NAMALWA (cell line): ENCODE data around the gene PAMR1.

ENCODE experiments used
- DNase-seq: peaks from one replicate; pipeline ENCODE4 v3.0.0-alpha.2; 2015; ENCODE audit warnings: low spot score

PAMR1 gene

DNA sequence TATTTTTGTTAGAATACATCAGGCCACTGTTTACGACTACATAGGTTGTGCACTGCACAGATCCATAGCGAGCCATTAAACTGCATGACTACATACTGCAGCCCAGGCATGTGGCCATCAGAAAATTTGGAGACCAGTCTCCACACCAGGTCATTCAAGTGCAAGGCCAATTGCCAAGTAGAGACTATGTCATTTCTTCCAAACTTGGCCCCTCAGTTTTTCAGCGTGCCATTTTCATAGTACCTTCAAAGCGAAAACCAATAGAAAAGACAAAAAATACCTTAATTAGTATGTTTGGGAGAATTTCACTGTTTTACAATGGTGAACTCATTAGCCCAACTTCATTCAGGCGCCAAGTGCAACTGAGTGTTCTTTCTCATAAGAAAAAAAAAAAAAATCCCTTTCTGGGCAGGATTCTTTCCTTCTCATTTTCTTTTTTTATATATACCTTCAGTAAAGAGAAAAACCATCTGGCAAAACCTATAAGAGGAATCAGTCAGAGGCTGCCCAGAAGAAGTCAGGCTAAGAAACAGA, 30.4 kb downstream of the PAMR1 start:
- DNase-seq: no peak

DNA sequence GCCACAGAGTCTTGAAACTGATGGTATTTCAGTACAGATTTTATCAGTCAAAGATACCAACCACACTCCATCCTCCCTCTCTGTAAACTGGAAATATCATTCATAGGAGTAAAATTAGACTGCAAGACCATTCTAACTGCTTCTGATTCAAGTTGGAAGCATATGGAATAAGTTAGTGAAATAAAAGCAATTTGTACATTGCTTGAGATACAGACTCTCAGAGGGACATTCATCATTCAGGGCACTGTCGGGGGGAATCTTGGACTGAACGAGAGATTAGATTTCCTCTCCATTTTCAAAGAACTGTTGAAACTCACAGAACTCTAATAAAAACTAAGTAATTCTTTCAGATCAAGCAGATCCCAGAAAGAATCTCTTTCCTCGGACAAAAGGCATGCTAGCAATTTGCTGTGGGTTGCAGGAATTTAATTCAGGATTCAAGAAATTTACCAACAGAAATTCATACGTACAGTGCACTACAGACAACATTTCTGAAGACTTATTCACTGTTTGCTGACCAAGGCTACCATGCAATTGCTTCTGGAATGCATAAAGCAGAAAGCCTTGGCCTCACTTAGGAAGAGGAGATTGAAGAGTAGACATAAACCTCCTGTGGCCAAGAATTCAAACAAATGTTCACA, 34.1 kb downstream of the PAMR1 start:
- no peak for DNase-seq

DNA sequence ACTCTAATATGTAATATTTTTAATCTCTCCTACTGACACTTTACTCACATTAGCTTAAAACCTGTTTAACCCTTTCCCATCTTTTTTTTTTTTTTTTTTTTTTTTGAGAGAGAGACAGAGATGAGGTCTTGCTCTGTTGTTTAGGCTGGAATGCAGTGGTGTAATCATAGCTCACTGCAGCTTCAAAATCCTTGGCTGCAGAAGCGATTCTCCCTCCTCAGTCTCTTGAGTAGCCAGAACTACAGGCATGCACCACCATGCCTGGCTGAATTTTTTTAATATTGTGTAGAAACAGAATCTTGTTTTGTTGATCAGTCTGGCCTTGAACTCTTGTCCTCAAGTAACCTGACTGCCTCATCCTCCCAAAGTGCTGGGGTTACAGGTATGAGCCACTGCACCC, 37.3 kb downstream of the PAMR1 start:
- no peak for DNase-seq

DNA sequence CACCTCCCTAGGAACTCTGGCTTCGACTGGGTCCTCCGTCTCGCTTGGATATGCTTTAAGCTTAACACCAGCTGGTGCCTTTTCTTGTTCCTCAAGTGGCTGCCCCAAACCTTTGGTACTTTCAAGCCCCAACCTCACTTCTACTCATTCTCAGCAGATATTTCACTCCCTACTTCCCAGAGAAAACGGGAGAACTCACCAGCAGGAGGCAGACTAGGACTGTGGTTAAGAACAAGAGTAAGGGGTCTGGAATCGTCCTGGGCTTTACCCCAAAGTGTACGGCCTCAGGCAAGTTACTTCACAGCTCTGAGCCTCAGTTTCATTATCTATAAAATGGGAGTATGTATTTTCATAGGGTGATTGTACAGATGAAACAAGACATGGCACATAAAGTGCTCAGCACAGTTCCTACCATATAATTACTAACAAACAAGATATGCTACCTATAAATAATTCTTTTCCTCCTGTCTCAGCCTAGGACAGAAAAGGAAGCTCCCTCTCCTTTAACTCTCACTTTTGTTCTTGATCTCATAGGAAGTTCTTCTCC, 37.8 kb downstream of the PAMR1 start:
- peak; percentile 3 for DNase-seq

DNA sequence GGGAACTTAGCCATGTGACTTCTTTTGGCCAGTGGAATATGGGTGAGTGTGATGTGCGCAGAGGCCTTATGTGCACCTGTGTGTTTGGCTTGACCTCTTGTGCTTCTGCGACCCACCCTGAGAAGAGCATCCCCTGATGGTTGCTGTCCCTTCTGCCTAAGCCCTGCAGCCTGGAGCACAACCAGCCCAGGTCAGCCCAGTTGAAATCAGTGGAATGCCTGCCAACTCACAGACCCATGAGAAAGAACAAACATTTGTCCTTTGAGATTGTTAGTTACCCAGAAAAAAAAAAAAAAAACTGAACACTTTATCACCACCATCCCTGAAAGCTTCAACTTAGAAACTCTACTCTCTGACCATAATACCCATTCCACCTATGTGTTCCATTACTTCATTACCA, 38.5 kb downstream of the PAMR1 start:
- no peak for DNase-seq

DNA sequence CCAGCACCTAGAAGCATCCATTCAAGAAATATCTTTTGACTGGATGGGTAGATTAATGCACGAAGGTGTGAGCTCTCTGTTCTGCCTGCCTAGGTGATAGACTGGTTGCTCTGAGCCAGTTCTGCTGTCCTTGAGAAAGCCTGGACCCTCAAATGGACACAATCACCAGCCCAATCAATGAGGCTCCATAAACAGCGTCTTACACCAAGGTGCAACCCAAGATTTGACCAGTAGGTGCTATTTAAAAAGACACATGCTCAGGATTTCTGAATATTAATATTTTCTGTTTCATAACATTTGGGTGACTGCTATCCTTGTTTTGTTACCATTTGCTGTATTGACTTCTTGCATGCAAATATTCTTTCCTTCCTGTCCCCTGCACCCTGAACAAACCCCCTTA, 39.0 kb downstream of the PAMR1 start:
- peak; percentile 21 for DNase-seq

DNA sequence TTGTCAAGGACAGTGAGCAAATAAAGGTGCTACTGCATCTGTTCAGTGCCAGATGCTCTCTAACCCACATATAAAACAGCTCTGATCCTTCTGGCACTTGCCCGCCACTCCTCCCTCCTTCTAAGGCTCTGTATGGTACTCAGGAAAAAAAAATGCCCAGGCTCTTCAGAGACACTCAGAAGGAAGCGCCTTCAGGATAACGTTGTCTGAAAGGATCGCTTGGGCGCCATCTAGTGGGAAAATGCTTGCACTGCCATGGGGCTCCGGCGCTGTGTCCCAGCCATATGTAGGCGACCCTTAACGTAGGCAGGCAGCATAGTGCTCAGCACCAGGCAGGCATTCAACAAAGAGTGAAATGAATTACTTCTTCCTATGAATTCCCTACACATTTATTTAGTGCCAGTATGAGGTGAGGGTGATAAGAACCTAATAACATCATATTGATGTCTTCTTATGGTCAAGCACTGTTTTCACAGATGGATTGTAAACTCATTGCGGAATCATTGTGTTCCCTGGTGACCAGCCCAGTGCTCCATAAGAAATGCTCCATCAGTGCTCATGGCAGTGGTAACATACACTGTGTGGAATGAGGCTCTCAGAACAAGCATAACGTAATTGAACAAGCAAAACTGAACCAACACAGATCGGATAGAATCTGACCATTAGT, 39.6 kb downstream of the PAMR1 start:
- DNase-seq: peak; percentile 76

DNA sequence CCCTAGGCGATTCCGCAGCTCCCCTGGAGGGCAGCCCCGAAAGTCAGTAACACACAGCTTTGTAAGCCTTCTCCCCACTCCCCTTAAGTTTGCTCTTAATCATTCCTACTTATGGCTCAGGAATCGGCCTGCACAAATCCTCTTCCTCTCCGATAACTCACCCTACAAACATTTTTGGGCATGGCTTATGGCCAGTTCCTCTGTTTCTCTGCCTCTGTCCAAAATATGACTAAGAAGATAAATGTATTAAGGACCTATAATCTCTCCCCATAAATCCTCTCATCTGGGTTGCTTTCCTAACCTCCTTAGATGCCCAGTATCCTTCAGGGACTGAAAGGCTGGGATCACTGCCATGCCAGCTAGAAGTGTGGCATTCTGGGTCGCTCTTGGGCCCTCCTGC, 41.0 kb downstream of the PAMR1 start:
- DNase-seq: no peak

DNA sequence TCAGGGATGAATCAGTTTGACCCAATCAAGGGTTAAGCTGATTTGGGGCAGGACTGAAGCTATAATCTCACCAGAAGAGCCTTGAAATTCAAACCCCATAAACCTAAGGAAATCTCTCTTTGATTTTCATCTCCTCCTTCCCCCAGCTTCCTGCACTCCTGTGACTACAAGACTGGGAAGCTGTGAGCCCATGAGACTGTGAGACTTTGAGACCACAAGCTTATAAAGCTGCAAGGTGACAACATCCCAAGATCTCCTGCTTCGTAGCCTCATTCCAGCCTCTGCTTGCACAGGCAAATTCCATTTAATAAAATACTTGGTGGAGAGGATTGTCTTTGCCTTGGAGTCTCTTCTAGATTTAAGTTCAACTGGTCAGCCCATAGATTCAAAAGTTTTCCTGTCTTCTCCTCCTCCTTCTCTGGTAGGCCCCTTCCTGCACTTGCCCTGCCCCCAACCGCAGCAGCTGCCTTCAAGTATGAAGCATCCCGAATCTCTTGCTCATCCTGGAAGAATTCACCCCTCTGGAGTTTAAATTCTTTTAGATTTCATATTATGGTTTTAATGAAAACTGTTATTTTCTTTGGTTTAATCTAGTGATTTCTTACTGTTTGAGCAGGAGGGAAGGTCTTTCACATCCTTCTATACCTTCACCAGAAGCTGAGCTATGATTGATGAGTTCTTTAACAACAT, 42.1 kb downstream of the PAMR1 start:
- no peak for DNase-seq

DNA sequence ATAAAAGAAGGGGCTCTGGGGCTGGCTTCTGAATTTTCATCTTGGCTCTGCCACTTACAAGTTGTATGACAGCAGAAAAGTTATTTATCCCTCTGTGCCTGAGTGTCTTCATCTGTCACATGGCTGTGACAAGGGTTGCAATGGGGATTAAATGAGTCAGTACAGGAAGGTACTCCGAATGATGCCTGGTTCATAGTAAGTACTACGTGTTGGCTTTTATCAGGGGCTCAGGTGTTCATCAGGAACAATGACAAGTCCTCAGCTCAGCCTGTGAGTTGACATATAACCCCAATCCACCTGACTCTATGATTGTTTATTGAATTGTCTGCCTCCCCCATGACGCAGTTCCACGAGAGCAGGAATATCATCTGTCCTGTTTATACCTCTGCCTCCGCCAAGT, 45.7 kb downstream of the PAMR1 start:
- DNase-seq: no peak

DNA sequence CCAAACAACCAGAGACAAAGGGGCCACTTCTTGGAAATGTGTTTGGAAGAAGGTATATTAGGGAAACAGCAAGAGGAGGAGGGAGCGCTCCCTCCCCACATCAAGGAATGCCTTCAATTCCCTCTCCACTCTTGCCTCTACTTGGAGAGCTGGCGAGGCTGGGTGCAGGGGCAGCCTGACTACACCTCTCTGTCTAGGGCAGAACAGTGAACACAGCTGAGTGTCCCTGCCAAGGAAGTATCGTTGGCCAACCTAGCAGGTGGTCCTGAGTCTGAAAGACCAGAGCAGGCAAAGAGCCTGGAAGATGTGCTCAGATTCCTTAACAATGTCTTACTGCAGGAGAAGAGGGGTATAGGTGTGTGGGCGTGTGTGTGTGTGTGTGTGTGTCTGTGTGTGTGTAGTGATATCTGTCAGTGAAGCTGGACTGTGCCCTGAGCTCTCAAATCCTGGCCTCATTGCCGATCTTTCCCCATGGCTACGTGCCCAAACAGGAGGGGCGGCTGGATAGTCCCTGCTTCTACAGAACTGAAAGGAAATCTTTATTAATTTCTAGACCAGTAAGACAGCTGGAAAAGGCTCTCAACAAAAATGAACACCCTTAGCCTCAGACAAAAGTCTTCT, 46.8 kb downstream of the PAMR1 start:
- no peak for DNase-seq

DNA sequence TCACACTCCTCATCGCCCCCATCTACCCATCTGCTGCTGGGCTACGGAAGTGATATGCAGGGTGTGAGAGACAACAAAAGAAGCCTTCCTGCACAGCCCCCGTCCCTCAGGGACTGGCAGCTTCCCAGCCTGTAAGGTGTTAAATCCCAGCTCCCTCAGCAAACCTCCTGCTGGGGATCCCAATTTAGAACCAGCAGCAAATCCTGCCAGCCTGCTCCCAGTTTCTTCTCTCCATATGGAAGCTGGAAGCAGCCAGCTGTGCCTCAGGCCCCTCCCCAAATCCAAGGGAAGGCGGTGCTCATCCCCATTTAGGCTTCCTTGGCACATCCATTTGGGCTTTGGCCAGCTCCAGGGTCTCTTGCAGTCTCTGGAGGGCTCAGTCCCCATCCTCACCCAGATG, 47.5 kb downstream of the PAMR1 start:
- DNase-seq: no peak

DNA sequence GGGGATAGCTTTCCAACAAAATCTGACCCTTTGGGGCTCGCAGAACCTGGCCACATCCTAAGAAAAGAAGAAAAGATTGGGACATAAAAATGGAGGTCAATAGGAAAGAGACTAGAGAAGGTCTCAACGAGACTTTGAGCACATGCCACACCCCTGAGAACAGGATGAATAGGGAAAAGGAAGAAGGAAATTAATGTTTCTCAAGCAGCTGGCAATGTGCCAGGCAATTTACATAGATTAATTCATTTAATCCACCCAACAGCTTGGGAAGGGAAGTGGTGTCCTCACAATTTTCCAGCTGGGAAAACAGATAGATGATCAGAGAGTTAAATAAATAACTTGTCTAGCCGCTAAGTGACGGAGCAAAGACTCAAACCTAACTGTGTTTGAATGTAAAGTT, 50.7 kb downstream of the PAMR1 start:
- no peak for DNase-seq

DNA sequence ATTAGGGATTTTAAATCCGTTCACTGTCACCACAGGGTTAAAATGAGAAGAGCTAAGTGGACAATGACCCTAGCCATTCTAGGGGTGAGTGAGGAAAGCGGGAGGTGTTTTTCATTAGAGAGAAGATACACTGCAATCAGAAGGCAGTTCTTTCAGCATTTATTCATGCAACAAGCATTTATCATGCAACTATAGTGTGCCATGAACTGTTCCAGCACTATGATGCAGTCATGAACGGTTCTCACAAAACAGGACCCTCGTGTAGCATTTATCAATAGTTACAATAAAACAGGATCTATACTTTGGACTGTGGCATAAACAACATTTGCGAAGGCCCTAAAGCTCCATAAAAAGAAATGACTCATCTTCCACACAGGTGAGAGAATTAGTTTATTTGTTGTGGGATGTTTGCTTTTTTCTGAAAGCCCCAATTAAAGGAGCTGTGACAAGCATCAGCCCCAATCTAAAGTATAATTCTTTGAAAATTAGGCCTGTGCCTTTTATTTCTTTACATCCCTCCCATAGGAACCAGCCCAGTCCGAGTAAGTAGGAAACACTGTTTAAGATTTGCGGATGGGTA, 51.5 kb downstream of the PAMR1 start:
- DNase-seq: no peak

DNA sequence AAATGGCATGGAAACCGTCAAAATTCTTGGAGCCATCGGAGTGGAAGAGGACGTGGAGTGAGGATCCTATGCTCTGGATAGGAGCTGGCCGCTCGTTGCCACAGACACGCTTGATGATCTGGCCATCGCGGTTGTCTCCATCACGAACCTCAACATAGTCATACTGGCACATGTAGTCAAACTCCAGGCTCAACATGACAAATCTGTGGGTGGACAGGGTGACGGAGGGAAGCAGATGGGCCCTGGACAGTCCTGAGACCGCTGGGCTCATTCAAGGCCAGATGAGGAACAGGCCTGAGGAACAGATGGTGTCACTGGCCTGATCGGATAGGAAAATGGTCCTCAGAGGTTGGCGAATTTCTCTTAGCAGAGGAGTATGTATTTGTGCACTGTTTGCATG, 54.8 kb downstream of the PAMR1 start:
- DNase-seq: no peak

DNA sequence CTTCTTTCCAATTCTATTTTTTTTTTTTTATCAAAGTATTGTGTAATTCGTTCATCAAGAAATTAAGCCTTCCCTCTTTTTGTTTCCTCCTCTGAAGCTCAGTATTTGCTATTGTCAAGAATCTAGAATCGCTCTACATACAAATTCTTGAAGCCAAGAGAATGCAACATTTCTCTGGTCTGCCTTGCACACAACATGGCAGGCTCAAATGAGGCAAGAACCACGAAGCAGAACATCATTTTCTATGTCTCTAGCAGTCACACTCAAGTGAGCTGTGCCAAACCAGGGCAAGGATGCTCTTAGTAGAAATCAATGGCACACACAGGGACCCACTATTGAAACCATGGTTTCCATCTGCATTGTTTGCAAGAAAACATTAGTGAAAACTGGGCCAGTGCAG, 59.4 kb downstream of the PAMR1 start:
- no peak for DNase-seq

DNA sequence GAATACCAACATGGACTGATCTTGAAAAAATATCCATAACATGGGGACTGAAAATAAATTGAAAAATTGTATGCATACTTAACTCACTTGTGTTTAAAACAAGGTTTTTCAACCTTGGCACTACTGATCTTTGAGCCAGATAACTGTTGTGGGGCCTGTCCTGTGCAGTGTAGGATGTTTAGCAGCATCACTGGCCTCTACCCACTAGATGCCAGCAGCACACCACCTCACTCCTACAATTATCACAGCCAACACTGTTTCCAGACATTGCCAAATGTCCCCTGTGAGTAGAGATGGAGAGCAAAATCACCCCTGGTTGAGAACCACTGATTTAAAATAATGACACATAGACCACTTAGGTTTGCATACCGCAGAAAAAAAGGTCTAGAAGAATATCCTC, 61.1 kb downstream of the PAMR1 start:
- no peak for DNase-seq

DNA sequence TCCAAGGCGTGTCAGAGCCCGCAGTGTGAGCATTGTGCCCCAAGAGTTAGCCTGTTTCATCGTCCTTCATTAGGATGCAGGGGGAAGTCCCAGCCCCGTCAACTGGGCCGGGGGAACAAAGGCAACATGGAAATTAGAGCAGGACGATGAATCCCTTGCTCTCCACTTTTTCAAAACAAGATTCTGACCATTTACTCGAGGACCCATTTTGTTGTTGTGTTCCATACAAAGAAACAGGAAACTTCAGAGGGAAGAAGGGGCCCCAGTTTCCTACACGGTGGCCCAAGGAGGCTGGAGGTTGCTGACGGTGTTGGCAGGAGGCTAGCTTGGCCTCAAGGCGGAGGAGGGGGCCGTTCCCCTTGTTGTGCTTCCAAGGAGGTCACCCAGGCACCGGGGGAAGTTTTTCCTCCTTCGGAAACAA, 62.1 kb downstream of the PAMR1 start:
- no peak for DNase-seq

DNA sequence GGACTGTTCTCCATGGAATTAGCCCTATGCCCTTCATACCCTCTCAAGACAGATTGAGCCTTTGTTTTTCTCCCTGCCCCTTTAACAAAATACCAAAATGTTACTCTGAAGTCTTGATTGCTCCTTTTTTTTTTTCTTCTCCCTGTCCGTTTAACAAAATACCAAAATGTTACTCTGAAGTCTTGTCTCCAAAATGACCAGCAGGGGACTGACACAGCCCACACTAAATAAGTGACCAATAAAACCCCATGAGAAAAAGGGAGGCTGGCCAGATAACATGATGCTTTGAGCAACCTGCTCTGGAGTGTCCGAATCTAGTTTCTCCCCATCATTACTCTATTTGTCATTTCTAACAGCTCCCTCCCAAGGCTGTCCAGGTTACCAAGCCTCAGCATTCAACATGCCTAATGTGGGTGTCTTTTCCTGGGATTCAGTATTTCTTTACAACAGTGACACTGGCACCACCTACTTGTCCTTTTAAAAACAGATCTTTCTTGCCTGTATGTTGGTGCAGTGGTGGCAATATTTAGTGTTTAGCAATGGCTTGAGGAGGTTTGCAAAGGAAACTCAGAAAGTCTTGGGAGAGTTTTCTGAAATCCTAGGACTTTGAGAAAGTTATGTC, 63.4 kb downstream of the PAMR1 start:
- DNase-seq: no peak

DNA sequence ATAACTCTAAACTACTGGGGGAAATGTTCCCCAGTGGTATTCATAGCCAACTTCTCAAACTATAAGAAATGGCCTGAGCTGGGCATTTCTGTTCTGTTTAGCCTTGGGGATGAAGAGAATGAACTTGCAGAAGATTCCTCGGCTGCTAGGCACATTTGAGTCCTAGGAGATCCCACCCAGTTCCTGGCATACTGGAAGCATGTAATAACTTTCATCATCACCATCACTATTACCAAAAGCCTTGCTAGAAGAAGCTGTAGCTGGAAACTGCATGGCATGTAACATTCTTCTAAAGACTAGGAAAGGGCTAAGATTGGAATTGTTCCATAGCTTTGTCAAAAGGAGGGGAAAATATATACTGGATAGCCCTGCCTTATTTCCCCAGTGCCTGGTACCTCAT, 65.9 kb downstream of the PAMR1 start:
- DNase-seq: no peak

DNA sequence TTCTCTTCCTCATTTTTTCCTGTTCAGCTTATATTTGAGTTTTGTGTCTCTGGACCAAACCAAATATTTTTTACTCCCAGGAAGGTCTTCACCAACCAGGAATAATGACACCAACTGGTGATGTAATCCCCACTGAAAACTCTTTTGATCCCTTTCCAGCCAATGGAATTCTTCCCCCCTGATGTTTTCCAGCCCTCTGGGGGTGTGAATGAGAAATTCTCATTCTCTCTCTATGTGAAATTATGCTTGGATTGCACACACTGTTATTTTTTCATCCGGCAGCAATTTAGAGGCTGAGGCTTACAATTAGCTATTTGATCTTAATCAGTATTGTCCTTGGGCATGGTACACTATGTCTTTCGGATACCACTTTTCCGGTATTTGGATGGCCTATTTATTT, 66.6 kb downstream of the PAMR1 start:
- DNase-seq: no peak

DNA sequence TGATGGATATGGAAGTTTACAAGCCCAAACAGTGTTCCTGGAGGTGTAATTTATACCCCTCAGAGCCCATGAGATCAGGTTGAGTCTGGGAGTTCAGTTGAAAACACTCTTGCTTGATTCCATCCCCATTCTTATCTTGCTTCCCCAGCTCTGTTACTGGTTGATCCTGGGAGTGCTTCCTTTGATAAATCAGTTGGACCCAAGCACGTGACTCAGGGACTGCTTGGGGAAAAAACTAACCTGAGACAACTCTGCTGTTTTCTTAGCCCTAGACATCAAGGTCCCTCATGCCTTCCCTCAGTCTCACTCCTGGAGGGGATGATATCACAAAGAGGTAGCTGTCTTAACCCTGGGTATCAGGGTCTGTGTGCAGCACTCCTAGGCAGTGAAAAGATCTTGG, 71.1 kb downstream of the PAMR1 start:
- no peak for DNase-seq
